Hematopoietic multipotent progenitor cell treated with erythropoietin and hydrocortisone succinate and interleukin-3 and kit ligand, for 6 days (in vitro differentiated cells): ENCODE data around the gene TMEM184A.

Experiments
- DNase-seq: peaks from one replicate; pipeline ENCODE4 v3.0.0-alpha.2; 2015

TMEM184A gene

DNA sequence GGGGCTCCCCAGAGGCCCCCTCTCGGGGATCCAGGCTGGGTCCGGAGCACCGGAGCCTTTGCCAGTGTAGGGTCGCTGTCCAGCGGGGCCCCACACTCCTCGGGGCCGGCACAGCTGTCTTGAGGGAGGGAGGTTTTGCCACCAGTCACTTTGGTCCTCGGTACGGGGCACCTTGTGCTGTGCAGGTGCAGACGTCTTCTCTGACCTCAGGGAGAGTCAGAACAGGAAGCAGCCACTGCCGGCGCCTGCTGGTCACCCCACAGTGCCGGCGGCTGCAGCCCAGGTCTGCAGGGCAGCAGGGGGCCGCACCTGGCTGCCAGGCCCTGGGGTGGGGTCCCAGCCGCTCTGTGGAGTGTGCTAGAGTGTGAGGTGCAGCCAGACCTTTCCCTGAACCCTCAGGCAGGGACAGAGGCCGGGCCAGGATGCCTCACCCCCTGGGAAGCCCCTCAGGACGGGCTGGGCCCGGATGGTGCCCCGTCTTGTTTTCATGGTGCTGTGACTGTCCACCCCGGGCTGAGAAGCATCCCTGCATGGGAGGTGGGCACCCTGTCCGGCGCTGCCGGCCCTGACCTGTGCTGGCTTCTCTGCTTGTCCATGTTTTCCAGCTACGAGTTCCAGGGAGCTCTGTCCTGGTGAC is 17.3 kb downstream of the TMEM184A start:
- no peak for DNase-seq

DNA sequence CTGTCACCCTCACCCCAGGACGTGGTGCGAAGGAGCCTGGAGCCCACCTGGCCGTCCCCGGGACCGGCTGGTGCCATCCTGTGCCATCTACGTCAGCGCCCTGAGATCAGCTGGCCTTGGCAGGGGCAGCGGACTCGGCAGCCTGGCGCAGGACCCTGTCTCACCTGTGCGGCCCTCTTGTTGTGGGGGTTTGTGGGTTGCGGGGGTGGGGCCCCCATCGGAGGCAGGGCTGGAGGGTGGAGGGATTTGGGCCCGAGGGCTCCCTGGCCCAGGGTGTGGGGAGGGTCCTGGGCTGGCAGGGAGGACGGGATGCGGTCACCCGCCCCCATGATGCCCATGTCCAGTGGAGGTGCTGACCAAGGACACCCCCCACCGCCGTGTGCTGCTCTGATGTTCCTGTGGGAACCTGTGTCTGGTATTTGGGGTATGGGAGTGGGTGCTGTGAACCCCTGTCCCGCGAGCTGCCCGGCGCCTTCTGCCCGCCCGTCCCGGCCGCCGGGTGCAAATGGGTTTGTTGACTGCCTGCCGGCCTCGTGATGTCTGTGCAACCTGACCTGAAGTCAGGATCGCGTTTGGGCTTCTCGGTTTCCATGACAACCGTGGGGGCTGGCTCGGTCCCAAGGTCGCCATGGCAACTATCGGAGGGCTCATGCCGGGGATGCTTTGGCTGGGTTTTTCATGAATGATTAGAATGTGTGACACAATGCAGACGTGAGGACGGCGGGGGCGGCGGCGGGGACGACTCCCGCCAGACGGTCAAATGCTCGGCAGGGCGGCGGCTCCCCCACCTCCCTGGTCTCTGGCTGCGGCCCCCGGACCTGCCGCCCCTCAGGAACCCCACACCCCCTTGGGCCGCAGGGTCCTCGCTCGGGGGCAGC is 18.2 kb downstream of the TMEM184A start:
- peak; percentile 79 for DNase-seq

DNA sequence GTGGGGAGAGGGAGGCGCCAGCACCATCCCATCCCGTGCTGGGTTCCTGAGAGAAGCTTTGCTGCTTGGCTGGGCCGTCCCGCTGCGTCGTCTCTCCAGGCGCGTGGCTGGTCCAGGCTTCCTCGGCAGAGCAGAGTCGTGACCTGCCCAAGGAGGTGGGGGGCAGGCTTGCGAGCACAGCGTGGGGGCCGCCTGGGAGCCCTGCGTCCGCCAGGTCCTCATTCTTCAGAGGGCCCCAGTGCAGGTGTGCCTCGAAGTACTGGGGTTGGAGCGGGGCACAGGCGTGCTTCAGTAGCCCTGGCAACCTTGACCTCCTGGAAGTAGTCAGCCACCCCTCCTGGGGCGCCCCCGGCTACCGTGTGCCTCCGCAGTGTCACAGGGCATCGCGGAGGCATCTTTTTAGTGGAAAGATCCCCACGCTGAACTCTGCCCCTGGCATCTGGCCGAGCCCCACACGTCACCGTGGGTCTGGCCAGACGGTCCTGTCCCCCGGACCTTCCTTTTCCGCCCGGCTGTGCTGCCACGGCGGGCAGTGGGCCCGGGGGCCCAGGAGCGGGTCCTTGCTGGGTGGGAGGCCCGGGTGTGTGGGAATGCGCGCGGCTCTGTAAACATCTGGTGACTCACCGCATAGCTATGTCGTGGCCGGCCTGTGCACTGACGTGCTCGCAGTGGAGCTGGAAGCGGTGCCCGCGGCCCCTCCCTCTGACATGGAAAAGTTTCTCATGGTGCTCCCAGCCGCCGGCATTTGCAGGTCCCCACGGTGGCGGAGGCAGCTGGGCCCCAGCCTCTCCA is 19.1 kb downstream of the TMEM184A start:
- DNase-seq, result no peak

DNA sequence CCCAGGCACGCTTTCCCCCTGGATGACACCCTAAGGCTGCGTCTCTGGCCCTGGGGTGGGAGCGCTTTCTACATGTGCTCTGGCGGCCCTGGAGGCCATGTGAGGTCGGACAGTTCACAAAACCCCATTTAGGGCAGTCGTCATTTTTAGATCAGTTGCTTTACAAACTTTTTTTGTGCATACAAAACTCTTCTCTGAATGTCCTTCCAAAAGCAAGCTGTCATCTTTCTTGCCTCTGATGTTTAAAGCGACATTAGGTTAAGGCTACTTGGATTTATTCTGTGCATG is 19.6 kb downstream of the TMEM184A start:
- DNase-seq, result no peak

DNA sequence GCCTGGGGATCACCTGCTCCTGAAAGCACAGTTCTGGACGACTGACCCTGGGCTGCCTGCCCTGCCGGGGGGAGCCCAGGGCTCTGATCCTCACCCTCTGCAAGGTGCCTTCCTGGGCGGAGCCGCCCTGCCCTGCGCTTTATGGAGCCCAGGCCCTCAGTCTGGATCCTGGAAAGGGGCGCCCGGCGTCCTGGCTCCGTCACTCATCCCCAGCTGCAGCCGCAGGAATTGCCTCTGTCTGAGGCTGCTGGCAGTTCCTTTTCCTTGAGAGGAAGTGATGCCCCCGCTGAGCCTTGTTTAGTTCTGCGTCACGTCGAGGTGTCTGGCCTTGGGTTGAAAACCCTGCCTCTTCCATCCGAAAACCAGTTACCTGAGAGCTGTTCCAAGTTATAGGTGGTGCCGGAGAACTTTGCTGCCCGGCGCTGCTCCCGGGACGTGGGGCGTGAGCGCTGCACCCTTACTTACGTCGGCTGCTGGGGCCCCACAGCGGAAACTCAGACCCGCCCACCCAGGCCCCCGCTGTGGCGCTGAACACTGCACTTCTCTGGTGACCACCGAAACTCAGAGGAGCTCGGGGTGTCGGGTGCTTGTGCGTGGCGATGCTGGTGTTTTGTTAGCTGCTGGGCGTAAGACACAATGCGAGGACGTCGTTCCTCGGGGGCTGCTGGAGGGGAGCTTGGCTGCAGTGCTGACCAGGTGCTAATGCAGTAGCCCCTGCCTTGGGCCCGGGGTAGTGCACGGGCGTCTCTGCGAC is 20.1 kb downstream of the TMEM184A start:
- no peak for DNase-seq

DNA sequence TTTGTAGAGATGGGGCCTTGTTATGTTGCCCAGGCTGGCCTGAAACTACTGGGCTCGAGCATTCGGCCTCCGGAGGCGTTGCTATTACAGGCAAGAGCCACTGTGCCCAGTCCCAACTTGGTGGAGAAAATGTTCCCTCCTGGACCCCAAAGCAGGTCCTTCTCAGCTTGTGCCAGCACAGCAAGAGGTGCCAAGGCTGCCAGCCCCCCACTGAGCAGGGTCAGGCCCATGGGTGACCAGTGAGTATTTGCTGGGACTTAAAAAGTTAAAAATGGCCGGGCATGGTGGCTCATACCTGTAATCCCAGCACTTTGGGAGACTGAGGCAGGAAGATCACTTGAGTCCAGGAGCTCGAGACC is 20.9 kb downstream of the TMEM184A start:
- DNase-seq, result no peak

- no peak for DNase-seq
Observed at GRCh38 chr7:1534330-1535099, 21.5 kb downstream of the TMEM184A start.

GRCh38 chr7:1533547-1534329 is 22.3 kb downstream of the TMEM184A start:
- DNase-seq, result peak; percentile 56

GRCh38 chr7:1533255-1533546 is 22.8 kb downstream of the TMEM184A start:
- DNase-seq, result no peak

DNA sequence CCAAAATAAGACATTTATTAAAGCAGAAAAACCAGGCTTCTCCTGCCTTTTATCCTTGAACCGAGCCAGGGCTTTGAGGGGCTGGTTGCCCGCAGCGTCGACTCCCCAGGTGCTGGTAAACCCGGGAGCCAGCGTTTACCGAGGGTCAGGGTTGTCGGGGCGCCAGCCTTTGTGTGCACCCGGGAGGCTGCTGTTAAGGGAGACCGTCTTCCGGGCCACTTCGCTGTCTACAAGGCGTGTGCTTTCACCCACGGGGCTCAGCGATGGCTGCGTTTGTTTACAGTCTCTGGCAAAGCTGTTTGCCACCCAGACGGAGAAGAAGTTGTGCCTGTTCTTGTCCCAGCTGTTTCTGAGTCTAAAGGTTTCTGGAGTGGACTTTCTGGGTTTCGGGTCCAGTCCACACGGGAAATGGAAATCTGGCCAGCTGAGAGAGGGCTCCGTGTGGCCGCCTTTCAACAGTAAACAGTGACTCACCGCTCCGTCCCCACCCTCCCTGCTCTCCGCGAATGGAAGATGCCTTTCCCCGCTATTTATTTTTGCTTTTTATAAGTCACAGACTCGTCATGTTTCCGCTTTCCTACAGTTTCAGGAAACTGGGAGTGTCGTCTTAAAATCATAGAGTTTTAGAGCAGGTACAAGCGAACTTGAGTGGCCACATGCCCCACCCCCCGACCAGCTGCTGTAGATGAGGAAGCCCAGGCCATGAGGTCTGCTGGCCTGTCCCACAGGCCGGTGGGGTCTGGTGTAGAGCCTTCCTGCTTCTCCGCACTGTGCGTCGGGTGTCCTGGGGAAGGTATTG is 23.4 kb downstream of the TMEM184A start:
- peak; percentile 67 for DNase-seq

DNA sequence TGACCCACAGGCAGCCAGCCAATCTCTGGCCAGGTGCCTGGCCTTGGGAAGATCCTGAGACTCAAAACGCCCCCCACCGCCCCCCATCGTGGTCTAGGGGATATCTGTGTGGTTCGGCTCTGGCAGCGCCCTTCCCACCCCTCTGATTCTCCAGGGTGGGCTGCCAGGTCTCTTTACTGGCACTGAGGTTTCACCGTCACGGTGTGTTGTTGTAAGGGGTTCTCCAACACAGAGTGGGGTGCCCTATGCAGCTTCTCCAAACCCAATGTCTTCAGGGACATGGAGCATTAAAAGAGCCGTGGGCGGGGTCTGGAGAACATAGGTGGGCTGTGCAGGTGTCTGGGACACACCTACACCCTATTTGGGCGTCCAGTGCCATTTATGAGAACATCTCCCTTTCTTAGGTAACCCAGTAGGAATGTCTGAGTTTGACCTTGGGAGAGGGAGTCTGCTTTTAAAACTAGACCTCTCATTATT is 24.0 kb downstream of the TMEM184A start:
- DNase-seq, result no peak

DNA sequence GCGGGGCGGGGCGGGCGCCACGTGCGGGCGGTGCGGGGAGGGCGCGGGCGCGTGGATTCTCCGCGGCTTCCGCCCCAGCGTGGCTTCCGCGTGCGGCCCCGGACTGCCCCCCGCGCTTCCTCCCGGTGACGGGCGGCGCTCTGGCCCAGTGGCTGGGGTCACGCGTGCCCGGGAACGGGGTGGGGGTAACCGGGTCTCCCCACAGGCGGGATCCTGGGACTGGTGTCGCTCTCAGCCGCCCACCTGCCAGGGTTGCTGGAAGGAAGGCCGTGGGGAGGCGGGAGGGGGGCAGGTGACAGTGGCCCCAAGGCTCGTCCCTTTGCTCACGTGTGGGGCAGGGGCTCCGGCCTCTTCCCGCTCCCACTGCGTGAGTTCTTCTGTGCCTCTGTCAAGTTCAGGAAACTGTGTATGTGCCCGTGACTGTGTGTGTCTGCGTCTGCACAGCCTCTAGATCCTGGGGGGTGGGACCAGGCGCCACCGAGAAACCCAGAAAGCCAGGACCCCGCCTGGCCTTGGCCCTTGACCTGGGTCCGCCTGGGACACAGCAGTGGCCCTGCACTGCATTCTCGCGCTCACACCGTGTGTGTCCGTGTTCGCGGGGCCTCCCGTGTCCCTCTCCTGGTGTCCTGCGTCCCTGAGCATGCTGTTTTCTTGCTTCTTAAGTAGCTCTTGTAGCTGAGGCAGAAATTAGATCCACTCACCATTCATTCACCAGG is 24.6 kb downstream of the TMEM184A start:
- DNase-seq, result peak; percentile 56

- DNase-seq, result no peak
Observed at GRCh38 chr7:1530946-1531262, 25.1 kb downstream of the TMEM184A start.

- DNase-seq, result no peak
Observed at GRCh38 chr7:1529383-1530116, 26.5 kb downstream of the TMEM184A start.

GRCh38 chr7:1526271-1526754 is 29.7 kb downstream of the TMEM184A start:
- peak; percentile 27 for DNase-seq

- DNase-seq, result no peak
Observed at GRCh38 chr7:1525409-1525808, 30.6 kb downstream of the TMEM184A start.

GRCh38 chr7:1523844-1524243 is 32.2 kb downstream of the TMEM184A start:
- DNase-seq, result no peak

- DNase-seq, result no peak
Observed at GRCh38 chr7:1523208-1523607, 32.8 kb downstream of the TMEM184A start.

DNA sequence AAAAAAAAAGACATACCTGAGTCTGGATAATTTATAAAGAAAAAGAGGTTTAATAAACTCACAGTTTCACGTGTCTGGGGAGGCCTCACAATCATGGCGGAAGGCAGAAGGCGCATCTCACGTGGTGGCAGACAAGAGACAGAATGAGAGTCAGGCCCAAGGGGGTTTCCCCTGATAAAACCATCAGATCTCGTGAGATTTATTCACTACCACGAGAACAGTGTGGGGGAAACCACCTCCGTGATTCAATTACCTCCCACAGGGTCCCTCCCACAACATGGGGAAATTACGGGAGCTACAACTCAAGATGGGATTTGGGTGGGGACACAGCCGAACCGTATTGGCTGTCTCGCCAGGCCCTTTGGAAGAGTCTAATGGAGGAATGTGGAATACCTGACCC is 34.5 kb downstream of the TMEM184A start:
- DNase-seq, result no peak
